ENCODE results near the gene PDE7B. TPM values are rescaled to one million over a fixed set of nuclear protein-coding genes. Genes with fewer than 3 reads are reported as not detected.

Gene PDE7B
- total and polyA plus RNA-seq, 9 of the 15 experiments (the other 6 are each of a cell fraction or from before 2014, with no cell fraction given): 0.01 TPM; not detected in 8

DNA sequence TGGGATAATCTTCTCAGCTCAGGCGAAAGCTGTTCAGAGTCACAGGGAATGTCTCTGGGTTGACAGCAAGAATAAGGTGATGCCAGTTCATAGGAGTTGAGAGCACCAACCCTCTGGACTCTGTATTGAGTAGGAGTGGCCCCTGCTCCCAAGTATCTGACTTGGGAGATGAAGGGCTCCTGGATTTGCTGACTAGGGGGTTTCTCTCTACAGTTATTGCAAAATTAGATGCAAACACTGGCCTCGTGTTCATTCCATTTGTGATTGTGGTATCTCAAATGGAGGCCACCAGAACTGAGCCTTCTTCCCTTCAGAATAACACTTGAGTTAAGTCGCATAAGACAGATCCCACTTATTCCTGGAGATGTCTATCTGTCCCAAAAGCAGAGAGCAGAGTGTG is 135.7 kb downstream of the PDE7B start (continued):
- TF ChIP-seq, protein P1, sequence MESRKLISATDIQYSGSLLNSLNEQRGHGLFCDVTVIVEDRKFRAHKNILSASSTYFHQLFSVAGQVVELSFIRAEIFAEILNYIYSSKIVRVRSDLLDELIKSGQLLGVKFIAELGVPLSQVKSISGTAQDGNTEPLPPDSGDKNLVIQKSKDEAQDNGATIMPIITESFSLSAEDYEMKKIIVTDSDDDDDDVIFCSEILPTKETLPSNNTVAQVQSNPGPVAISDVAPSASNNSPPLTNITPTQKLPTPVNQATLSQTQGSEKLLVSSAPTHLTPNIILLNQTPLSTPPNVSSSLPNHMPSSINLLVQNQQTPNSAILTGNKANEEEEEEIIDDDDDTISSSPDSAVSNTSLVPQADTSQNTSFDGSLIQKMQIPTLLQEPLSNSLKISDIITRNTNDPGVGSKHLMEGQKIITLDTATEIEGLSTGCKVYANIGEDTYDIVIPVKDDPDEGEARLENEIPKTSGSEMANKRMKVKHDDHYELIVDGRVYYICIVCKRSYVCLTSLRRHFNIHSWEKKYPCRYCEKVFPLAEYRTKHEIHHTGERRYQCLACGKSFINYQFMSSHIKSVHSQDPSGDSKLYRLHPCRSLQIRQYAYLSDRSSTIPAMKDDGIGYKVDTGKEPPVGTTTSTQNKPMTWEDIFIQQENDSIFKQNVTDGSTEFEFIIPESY (CRISPR knock-in tag; IDR thresholded peaks at IDR 0.05): no peak
- no peak for TF ChIP-seq MEIS2 (IDR thresholded peaks at IDR 0.05; ENCODE audit: partially characterized antibody)
- TF ChIP-seq ZKSCAN8 (CRISPR knock-in tag; IDR thresholded peaks at IDR 0.05): no peak
- TF ChIP-seq ZNF707 (CRISPR knock-in tag; conservative IDR thresholded peaks at IDR 0.05): no peak
- no peak for TF ChIP-seq IFI16 (CRISPR knock-in tag; IDR thresholded peaks at IDR 0.05)
- TF ChIP-seq RBM25 (IDR thresholded peaks at IDR 0.05; ENCODE audit: low read depth, low read length, severe bottlenecking): no peak
- no peak for TF ChIP-seq MYC (IDR thresholded peaks at IDR 0.05; ENCODE audit: low read depth, low read length)
- no peak for TF ChIP-seq MYC (CRISPR knock-in tag; IDR thresholded peaks at IDR 0.05; ENCODE audit: borderline replicate concordance, low read depth)
- TF ChIP-seq ZBTB7A (IDR thresholded peaks at IDR 0.05; ENCODE audit: borderline replicate concordance, control insufficient read depth, low read depth, low read length): no peak
- TF ChIP-seq ZNF76 (CRISPR knock-in tag; IDR thresholded peaks at IDR 0.05; ENCODE audit: borderline replicate concordance): no peak
- no peak for TF ChIP-seq ATF1 (CRISPR knock-in tag; IDR thresholded peaks at IDR 0.05)
- no peak for TF ChIP-seq ATF1 (tag; IDR thresholded peaks at IDR 0.05)
- TF ChIP-seq, protein P2, sequence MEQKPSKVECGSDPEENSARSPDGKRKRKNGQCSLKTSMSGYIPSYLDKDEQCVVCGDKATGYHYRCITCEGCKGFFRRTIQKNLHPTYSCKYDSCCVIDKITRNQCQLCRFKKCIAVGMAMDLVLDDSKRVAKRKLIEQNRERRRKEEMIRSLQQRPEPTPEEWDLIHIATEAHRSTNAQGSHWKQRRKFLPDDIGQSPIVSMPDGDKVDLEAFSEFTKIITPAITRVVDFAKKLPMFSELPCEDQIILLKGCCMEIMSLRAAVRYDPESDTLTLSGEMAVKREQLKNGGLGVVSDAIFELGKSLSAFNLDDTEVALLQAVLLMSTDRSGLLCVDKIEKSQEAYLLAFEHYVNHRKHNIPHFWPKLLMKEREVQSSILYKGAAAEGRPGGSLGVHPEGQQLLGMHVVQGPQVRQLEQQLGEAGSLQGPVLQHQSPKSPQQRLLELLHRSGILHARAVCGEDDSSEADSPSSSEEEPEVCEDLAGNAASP (IDR thresholded peaks at IDR 0.05): no peak
- no peak for TF ChIP-seq CHCHD3 (CRISPR knock-in tag; IDR thresholded peaks at IDR 0.05)
- no peak for TF ChIP-seq CCNT2 (IDR thresholded peaks at IDR 0.05; ENCODE audit: borderline replicate concordance, extremely low read depth, insufficient read length, low read depth, low read length)
- TF ChIP-seq, protein P3, sequence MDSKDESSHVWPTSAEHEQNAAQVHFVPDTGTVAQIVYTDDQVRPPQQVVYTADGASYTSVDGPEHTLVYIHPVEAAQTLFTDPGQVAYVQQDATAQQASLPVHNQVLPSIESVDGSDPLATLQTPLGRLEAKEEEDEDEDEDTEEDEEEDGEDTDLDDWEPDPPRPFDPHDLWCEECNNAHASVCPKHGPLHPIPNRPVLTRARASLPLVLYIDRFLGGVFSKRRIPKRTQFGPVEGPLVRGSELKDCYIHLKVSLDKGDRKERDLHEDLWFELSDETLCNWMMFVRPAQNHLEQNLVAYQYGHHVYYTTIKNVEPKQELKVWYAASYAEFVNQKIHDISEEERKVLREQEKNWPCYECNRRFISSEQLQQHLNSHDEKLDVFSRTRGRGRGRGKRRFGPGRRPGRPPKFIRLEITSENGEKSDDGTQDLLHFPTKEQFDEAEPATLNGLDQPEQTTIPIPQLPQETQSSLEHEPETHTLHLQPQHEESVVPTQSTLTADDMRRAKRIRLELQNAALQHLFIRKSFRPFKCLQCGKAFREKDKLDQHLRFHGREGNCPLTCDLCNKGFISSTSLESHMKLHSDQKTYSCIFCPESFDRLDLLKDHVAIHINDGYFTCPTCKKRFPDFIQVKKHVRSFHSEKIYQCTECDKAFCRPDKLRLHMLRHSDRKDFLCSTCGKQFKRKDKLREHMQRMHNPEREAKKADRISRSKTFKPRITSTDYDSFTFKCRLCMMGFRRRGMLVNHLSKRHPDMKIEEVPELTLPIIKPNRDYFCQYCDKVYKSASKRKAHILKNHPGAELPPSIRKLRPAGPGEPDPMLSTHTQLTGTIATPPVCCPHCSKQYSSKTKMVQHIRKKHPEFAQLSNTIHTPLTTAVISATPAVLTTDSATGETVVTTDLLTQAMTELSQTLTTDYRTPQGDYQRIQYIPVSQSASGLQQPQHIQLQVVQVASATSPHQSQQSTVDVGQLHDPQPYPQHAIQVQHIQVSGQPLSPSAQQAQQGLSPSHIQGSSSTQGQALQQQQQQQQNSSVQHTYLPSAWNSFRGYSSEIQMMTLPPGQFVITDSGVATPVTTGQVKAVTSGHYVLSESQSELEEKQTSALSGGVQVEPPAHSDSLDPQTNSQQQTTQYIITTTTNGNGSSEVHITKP (IDR thresholded peaks at IDR 0.05; ENCODE audit: partially characterized antibody): no peak
- TF ChIP-seq HNRNPK (IDR thresholded peaks at IDR 0.05; ENCODE audit: low read depth, low read length, poor library complexity, severe bottlenecking): no peak
- TF ChIP-seq BRD4 (IDR thresholded peaks at IDR 0.05): no peak
- TF ChIP-seq SLC30A9 (CRISPR knock-in tag; IDR thresholded peaks at IDR 0.05): no peak
